T-cell (primary cell): ENCODE results near the gene CD93. TPM values are rescaled to one million over a fixed set of nuclear protein-coding genes. Genes with fewer than 3 reads are reported as not detected.

Experiments
- ATAC-seq, 4 experiments: fragments of 200-7000 bp in 3 of 4; fragments of 150-1000 bp in 1 of 4; cut with Tn5 transposase; replicated peaks in 1 of 4; 1 replicate in 3 of 4; 2 replicates in 1 of 4; pipeline ENCODE4 v1.10.0; 2021; ENCODE audit warnings: moderate library complexity in 3 of 4, mild to moderate bottlenecking in 2 of 4, moderate number of reproducible peaks in 1 of 4
- CTCF ChIA-PET, 2 donors: fragments of 300-600 bp; sonication (Branson Sonifier 250); formaldehyde crosslinking; loops; one replicate each; lab custom pipeline; 2022; ENCODE audit warnings: antibody characterized with exemption in 2 of 2; lab: Charles Lee
- POLR2A ChIA-PET, 2 donors: fragments of 300-600 bp; sonication (Branson Sonifier 250); formaldehyde crosslinking; loops; one replicate each; lab custom pipeline; 2022; ENCODE audit warnings: antibody characterized with exemption in 2 of 2; lab: Charles Lee
- DNase-seq, 35 experiments: peaks; one replicate each; pipeline versions ENCODE4 v3.0.0 to v3.0.0-alpha.2; 2013 to 2023
- H3K27ac ChIP-seq: one replicate; pipeline ENCODE4 v1.5.1; 2013; ENCODE audit warnings: low read length
- H3K27me3 ChIP-seq, 2 experiments: replicated peaks in 1 of 2; 1 replicate in 1 of 2; 2 replicates in 1 of 2; pipeline versions ENCODE4 v1.6.1 to v1.7.0; 2013; ENCODE audit warnings: low read length in 1 of 2, mixed read lengths in 1 of 2; ENCODE audit not compliant: control insufficient read depth in 2 of 2, insufficient read depth in 2 of 2; ENCODE audit errors: extremely low read depth in 1 of 2
- H3K36me3 ChIP-seq, 2 donors: 1 replicate in 1 of 2; 2 replicates in 1 of 2; pipeline versions ENCODE4 v1.6.1 to v1.7.0; 2013; ENCODE audit warnings: low read length in 1 of 2; ENCODE audit not compliant: control insufficient read depth in 2 of 2, insufficient read depth in 1 of 2; ENCODE audit errors: extremely low read depth in 1 of 2
- H3K4me1 ChIP-seq, 2 experiments: 1 replicate in 1 of 2; 2 replicates in 1 of 2; pipeline versions ENCODE4 v1.6.1 to v1.7.0; 2013; ENCODE audit warnings: low read length in 2 of 2, mixed read lengths in 1 of 2; ENCODE audit not compliant: insufficient read depth in 2 of 2, control insufficient read depth in 1 of 2; ENCODE audit errors: extremely low read depth in 1 of 2
- H3K4me3 ChIP-seq, 2 donors: 1 replicate in 1 of 2; 2 replicates in 1 of 2; pipeline versions ENCODE4 v1.5.1 to v1.7.0; 2013; ENCODE audit warnings: mild to moderate bottlenecking in 2 of 2, low read length in 1 of 2, moderate library complexity in 1 of 2; ENCODE audit not compliant: control insufficient read depth in 1 of 2; ENCODE audit errors: extremely low read depth in 1 of 2
- H3K9me3 ChIP-seq: 2 replicates; pipeline ENCODE4 v1.7.0; 2013
- H3K27ac Mint-ChIP-seq, 2 donors: one replicate each; pipeline ENCODE4 v1.8.0; 2020 to 2021; ENCODE audit warnings: mild to moderate bottlenecking in 2 of 2, mixed read lengths in 2 of 2
- H3K27me3 Mint-ChIP-seq, 2 donors: one replicate each; pipeline ENCODE4 v1.8.0; 2021 to 2022; ENCODE audit warnings: mixed read lengths in 2 of 2
- H3K36me3 Mint-ChIP-seq: one replicate; pipeline ENCODE4 v1.8.0; 2021; ENCODE audit warnings: mixed read lengths
- H3K4me1 Mint-ChIP-seq, 3 donors: one replicate each; pipeline ENCODE4 v1.8.0; 2020 to 2022; ENCODE audit warnings: mixed read lengths in 3 of 3, mild to moderate bottlenecking in 1 of 3
- H3K4me3 Mint-ChIP-seq, 3 donors: one replicate each; pipeline ENCODE4 v1.8.0; 2020 to 2022; ENCODE audit warnings: mild to moderate bottlenecking in 3 of 3, mixed read lengths in 3 of 3, moderate library complexity in 3 of 3
- H3K9me3 Mint-ChIP-seq, 3 donors: one replicate each; pipeline ENCODE4 v1.8.0; 2020 to 2022; ENCODE audit warnings: mixed read lengths in 3 of 3
- WGBS: methylation state at CpG from one replicate; pipeline ENCODE4 v1.1.5; 2013; ENCODE audit warnings: missing lambda C conversion rate; ENCODE audit not compliant: insufficient coverage; 5-methylcytosine and 5-hydroxymethylcytosine counted together
- total RNA-seq, 35 experiments: library from RNA in 6 of 35; stranded (reverse) in 6 of 35; fragments of 120-200 nt in 1 of 35; gene quantifications; one replicate each; pipeline versions ENCODE4 v1.2.1 to v1.2.4 and lab custom pipeline; 2013 to 2026

Gene CD93
- total RNA-seq, 5 donors from 2014 or later (not counting 1 experiment from before 2014, with no cell fraction given) = 0.38 to 1.9 (median 0.58) TPM

GRCh38 chr20:23039885-23040508 is 46.1 kb downstream of the CD93 start:
- no peaks in the 10 kb centered on the region for H3K4me1 ChIP-seq
- peaks cover 0 to 10% of the 10 kb centered on the region in 2 experiments for H3K27me3 ChIP-seq
- H3K9me3 Mint-ChIP-seq = no peaks in the 10 kb centered on the region
- no peaks in the 10 kb centered on the region for H3K9me3 ChIP-seq
- H3K4me1 Mint-ChIP-seq = no peaks in the 10 kb centered on the region
- 48% methylated on average over 3 of the region's 3 CpGs for WGBS
- POLR2A ChIA-PET = no interaction called here
- CTCF ChIA-PET = no interaction called here
- no peak overlapping the region for H3K4me3 ChIP-seq
- ATAC-seq (no peak), DNase-seq (no peak)
- H3K27me3 Mint-ChIP-seq = peaks cover 24 to 35% of the 10 kb centered on the region in 2 donors
- no peak overlapping the region for H3K4me3 Mint-ChIP-seq
- H3K27ac ChIP-seq = no peak overlapping the region
- H3K36me3 Mint-ChIP-seq = no peaks in the 10 kb centered on the region
- H3K27ac Mint-ChIP-seq = no peak overlapping the region
- H3K36me3 ChIP-seq = no peaks in the 10 kb centered on the region

- Histone ChIP-seq H3K27me3 (peaks cover 0 to 15% of the 10 kb centered on the region in 2 experiments), H3K4me1 (no peaks in the 10 kb centered on the region), H3K36me3 (no peaks in the 10 kb centered on the region), H3K27ac (no peak overlapping the region), H3K4me3 (no peak overlapping the region), H3K9me3 (no peaks in the 10 kb centered on the region)
- ChIA-PET CTCF (no interaction called here), POLR2A (no interaction called here)
- no peak overlapping the region for H3K27ac Mint-ChIP-seq
- H3K4me3 Mint-ChIP-seq = no peak overlapping the region
- H3K9me3 Mint-ChIP-seq = no peaks in the 10 kb centered on the region
- 75% methylated on average over 3 of the region's 5 CpGs for WGBS
- H3K36me3 Mint-ChIP-seq = no peaks in the 10 kb centered on the region
- no peak for ATAC-seq
- DNase-seq = no peak
- H3K27me3 Mint-ChIP-seq = peaks cover 24 to 33% of the 10 kb centered on the region in 2 donors
- no peaks in the 10 kb centered on the region for H3K4me1 Mint-ChIP-seq
These were observed 46.8 kb downstream of the CD93 start for GRCh38 chr20:23039136-23039875.

- H3K36me3 Mint-ChIP-seq = no peaks in the 10 kb centered on the region
- no peaks in the 10 kb centered on the region for H3K9me3 Mint-ChIP-seq
- no CpG with 5 or more reads among the region's 3 CpGs for WGBS
- Histone ChIP-seq H3K27ac (no peak overlapping the region), H3K4me1 (no peaks in the 10 kb centered on the region), H3K36me3 (no peaks in the 10 kb centered on the region), H3K9me3 (no peaks in the 10 kb centered on the region), H3K4me3 (no peak overlapping the region), H3K27me3 (peaks cover 0 to 18% of the 10 kb centered on the region in 2 experiments)
- ChIA-PET CTCF (no interaction called here), POLR2A (no interaction called here)
- ATAC-seq (no peak), DNase-seq (no peak)
- no peak overlapping the region for H3K4me3 Mint-ChIP-seq
- no peak overlapping the region for H3K27ac Mint-ChIP-seq
- no peaks in the 10 kb centered on the region for H3K4me1 Mint-ChIP-seq
- H3K27me3 Mint-ChIP-seq = peaks cover 37 to 38% of the 10 kb centered on the region in 2 donors
These were observed 49.1 kb downstream of the CD93 start for GRCh38 chr20:23037017-23037481.

GRCh38 chr20:23036371-23036770 is 49.8 kb downstream of the CD93 start:
- no peaks in the 10 kb centered on the region for H3K36me3 ChIP-seq
- no peaks in the 10 kb centered on the region for H3K9me3 ChIP-seq
- Mint-ChIP-seq H3K9me3 (no peaks in the 10 kb centered on the region), H3K4me3 (no peak overlapping the region), H3K36me3 (no peaks in the 10 kb centered on the region), H3K27me3 (peaks cover 31 to 37% of the 10 kb centered on the region in 2 donors), H3K27ac (no peak overlapping the region), H3K4me1 (no peaks in the 10 kb centered on the region)
- peaks cover 0 to 21% of the 10 kb centered on the region in 2 experiments for H3K27me3 ChIP-seq
- H3K4me3 ChIP-seq = no peak overlapping the region
- no peak overlapping the region for H3K27ac ChIP-seq
- DNase-seq (no peak), ATAC-seq (no peak)
- CTCF ChIA-PET = no interaction called here
- no peaks in the 10 kb centered on the region for H3K4me1 ChIP-seq
- 81% methylated on average over 7 of the region's 11 CpGs for WGBS
- POLR2A ChIA-PET = no interaction called here

GRCh38 chr20:23035731-23036130 is 50.4 kb downstream of the CD93 start:
- Histone ChIP-seq H3K27ac (no peak overlapping the region), H3K4me3 (no peak overlapping the region), H3K27me3 (peaks cover 0 to 23% of the 10 kb centered on the region in 2 experiments), H3K9me3 (no peaks in the 10 kb centered on the region), H3K4me1 (no peaks in the 10 kb centered on the region), H3K36me3 (no peaks in the 10 kb centered on the region)
- ChIA-PET POLR2A (no interaction called here), CTCF (no interaction called here)
- Mint-ChIP-seq H3K27me3 (peaks cover 30 to 38% of the 10 kb centered on the region in 2 donors), H3K27ac (no peak overlapping the region), H3K4me3 (no peak overlapping the region), H3K36me3 (no peaks in the 10 kb centered on the region), H3K9me3 (no peaks in the 10 kb centered on the region), H3K4me1 (no peaks in the 10 kb centered on the region)
- DNase-seq = no peak
- no peak for ATAC-seq
- 92% methylated on average over 41 of the region's 41 CpGs for WGBS

GRCh38 chr20:23034721-23035671 is 51.1 kb downstream of the CD93 start, which contains the start of gene SSTR4:
SSTR4 (plus strand) TSS chr20:23035312; CDS start chr20:23035484, 172 bp downstream.
- Histone ChIP-seq H3K27me3 (peaks cover 0 to 21% of the 10 kb centered on the region in 2 experiments), H3K36me3 (no peaks in the 10 kb centered on the region), H3K27ac (no peak within 1 kb of the TSS), H3K4me1 (no peaks in the 10 kb centered on the region), H3K9me3 (no peaks in the 10 kb centered on the region), H3K4me3 (no peak within 1 kb of the TSS)
- no peak within 1 kb of the TSS for H3K4me3 Mint-ChIP-seq
- H3K27me3 Mint-ChIP-seq = peaks cover 29 to 32% of the 10 kb centered on the region in 2 donors
- 35% methylated on average over 80 of the region's 83 CpGs for WGBS
- no peak within 1 kb of the TSS for H3K27ac Mint-ChIP-seq
- H3K4me1 Mint-ChIP-seq = no peaks in the 10 kb centered on the region
- ChIA-PET CTCF (no interaction called here), POLR2A (no interaction called here)
- no peaks in the 10 kb centered on the region for H3K36me3 Mint-ChIP-seq
- H3K9me3 Mint-ChIP-seq = no peaks in the 10 kb centered on the region
- DNase-seq = no peak
- no peak for ATAC-seq
